ENCODE results near the gene GARIN5A.

The GARIN5A gene

DNA sequence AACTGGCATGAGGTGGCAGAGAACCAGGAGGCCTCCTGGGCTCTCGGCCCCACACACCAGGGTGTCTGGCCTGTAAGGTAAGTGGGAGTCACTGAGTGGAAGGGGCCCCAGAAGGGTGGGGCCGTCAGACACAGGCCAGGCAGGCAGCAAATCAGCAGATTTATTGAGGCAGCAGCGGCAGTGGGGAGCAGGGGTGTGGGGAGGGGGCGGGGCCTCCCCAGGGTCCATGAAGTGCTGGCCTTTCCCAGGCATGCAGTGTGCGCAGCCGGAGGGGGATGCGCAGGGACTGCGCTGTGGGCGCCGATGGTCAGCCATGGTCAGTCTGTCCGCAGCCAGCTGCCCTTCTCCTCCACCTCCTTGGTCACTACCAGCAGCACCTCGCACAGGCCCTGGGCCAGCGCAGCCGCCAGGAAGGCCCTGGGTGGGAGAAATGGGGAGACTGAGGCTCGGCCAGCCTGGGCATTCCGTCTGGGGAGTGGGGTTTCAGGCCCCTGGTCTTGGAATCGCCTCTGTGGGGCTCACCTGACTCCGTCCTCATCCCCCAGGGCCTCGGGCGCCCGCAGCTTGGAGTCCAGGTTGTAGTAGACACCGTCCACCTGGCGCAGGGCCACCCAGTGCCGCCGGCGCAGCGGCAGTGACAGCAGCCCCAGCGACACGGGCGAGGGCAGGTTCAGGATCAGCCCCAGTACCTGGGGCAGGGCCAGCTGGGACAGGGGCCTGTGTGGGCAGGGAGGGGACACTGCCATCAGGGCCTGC, 29.4 kb upstream of the GARIN5A start:
- no peak for FAIRE-seq
- TF ChIP-seq POLR2A (IDR thresholded peaks at IDR 0.05; ENCODE audit: low read depth, low read length) (no peak), TAF1 (IDR thresholded peaks at IDR 0.05; ENCODE audit: borderline replicate concordance, low read depth, low read length) (no peak), POLR2AphosphoS5 (IDR thresholded peaks at IDR 0.05; ENCODE audit: low read depth, low read length) (no peak)
- no peak for DNase-seq (ENCODE audit: insufficient read length)

GRCh38 chr19:50501568-50502475, 25.2 kb upstream of the GARIN5A start:
- no peak for FAIRE-seq
- DNase-seq (ENCODE audit: insufficient read length), result no peak
- TF ChIP-seq POLR2AphosphoS5 (IDR thresholded peaks at IDR 0.05; ENCODE audit: low read depth, low read length) (no peak), POLR2A (IDR thresholded peaks at IDR 0.05; ENCODE audit: low read depth, low read length) (no peak), TAF1 (IDR thresholded peaks at IDR 0.05; ENCODE audit: borderline replicate concordance, low read depth, low read length) (no peak)

DNA sequence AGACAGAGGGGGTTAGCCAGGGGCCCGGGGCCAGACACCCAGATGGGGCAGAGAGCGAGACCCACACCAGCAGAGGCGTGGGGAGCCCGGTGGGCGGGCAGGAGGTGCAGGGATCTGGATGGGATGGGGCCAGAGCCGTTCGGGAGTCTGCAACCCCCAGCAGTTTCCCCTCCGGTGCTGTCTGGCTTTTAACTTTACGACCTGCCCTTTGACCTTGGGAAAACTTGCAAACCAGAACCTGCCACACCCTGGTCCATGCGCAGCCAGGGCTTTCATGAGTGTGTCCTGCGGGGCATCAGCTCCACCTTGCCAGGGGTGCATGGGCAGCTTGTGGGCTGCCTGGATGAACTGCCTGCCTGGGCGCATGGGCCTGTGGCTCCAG, 24.5 kb upstream of the GARIN5A start:
- DNase-seq (ENCODE audit: insufficient read length) (no peak), FAIRE-seq (no peak)
- TF ChIP-seq TAF1 (IDR thresholded peaks at IDR 0.05; ENCODE audit: borderline replicate concordance, low read depth, low read length) (no peak), POLR2AphosphoS5 (IDR thresholded peaks at IDR 0.05; ENCODE audit: low read depth, low read length) (no peak), POLR2A (IDR thresholded peaks at IDR 0.05; ENCODE audit: low read depth, low read length) (no peak)

DNA sequence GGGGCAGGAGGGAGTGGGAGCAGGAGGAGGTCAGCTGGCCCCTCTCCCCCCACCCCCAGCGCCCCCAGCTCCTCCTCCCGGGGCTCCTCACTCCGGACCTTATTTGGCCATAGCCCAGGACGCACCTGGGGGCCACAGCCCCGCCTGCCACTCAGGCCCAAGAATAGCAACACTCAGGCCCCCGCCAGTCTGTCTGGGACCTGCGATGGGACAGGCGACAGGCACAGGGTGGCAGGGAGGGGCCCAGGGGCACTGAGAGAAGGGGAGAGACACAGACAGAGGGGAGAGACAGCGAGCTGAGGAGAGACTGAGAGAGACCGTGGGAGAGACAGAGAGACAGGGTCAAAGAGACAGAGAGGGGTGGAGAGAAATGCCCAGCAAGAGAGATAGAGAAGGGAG, 24.1 kb upstream of the GARIN5A start:
- no peak for FAIRE-seq
- TF ChIP-seq POLR2AphosphoS5 (IDR thresholded peaks at IDR 0.05; ENCODE audit: low read depth, low read length) (no peak), POLR2A (IDR thresholded peaks at IDR 0.05; ENCODE audit: low read depth, low read length) (no peak), TAF1 (IDR thresholded peaks at IDR 0.05; ENCODE audit: borderline replicate concordance, low read depth, low read length) (no peak)
- no peak for DNase-seq (ENCODE audit: insufficient read length)

DNA sequence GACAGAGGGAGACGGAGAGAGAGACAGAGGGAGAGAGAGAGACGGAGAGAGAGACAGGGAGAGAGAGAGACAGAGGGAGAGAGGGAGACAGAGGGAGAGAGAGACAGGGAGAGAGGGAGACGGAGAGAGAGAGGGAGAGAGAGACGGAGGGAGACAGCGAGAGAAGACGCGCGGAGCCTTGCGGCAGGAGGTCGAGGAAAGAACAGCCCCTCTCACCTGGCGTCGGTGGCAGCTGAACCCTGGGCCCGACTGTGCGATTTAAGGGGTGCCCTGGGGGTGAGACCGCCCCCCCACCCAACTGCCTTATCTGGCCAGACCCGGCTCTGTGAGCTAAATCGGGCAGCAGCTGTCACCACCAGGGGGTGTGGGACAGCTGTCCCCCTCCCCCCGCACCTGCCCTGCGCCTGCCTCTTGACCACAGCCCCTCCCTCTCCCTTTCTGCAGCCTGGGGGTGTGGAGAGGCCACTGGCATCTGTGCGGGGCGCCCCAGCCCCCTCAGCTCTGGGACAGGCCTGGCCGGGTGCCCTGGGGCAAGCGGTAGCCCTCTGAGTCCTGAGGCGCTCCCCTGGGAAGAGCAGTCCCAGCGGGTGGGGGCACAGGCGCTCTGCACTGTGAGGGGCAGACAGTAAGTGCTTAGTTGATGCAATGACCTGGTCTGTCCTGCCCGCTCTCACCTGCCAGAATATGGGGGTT, 23.6 kb upstream of the GARIN5A start:
- no peak for DNase-seq (ENCODE audit: insufficient read length)
- no peak for FAIRE-seq
- TF ChIP-seq POLR2A (IDR thresholded peaks at IDR 0.05; ENCODE audit: low read depth, low read length) (no peak), TAF1 (IDR thresholded peaks at IDR 0.05; ENCODE audit: borderline replicate concordance, low read depth, low read length) (no peak), POLR2AphosphoS5 (IDR thresholded peaks at IDR 0.05; ENCODE audit: low read depth, low read length) (no peak)

DNA sequence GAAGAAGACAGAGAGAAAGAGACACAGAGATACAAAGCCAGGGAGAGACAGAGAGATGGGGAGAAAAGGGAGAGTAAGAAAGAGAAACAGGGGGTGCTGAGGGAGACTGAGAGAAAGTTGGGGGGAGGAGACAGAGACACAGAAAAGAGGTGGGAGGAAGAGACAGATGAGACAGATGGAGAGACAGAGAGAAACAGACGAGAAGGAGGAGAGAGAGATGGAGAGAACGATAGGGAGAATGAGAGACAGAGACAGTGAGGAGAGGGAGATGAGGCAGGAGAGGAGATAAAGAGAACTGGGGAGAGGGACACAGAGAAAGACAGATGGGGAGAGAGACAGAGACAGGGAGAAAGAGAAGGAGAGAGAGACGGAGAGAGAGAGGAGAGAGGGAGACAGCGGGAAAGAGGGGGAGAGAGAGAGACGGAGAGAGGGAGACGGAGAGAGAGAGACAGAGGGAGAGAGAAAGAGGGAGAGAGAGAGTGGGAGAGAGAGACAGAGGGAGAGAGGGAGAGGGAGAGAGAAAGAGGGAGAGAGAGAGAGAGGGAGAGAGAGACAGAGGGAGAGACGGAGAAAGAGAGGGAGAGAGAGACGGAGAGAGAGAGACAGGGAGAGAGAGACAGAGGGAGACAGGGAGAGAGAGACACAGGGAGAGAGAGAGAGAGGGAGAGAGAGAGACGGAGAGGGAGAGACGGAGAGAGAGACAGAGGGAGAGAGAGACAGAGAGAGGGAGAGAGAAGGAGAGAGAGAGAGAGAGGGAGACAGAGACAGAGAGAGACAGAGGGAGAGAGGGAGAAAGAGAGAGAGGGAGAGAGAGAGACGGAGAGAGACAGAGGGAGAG, 21.8 kb upstream of the GARIN5A start:
- FAIRE-seq (no peak), DNase-seq (ENCODE audit: insufficient read length) (no peak)
- TF ChIP-seq POLR2AphosphoS5 (IDR thresholded peaks at IDR 0.05; ENCODE audit: low read depth, low read length) (no peak), TAF1 (IDR thresholded peaks at IDR 0.05; ENCODE audit: borderline replicate concordance, low read depth, low read length) (no peak), POLR2A (IDR thresholded peaks at IDR 0.05; ENCODE audit: low read depth, low read length) (no peak)

GRCh38 chr19:50497022-50497405, 20.4 kb upstream of the GARIN5A start:
- no peak for FAIRE-seq
- TF ChIP-seq POLR2AphosphoS5 (IDR thresholded peaks at IDR 0.05; ENCODE audit: low read depth, low read length) (no peak), POLR2A (IDR thresholded peaks at IDR 0.05; ENCODE audit: low read depth, low read length) (no peak), TAF1 (IDR thresholded peaks at IDR 0.05; ENCODE audit: borderline replicate concordance, low read depth, low read length) (no peak)
- DNase-seq (ENCODE audit: insufficient read length), result no peak

DNA sequence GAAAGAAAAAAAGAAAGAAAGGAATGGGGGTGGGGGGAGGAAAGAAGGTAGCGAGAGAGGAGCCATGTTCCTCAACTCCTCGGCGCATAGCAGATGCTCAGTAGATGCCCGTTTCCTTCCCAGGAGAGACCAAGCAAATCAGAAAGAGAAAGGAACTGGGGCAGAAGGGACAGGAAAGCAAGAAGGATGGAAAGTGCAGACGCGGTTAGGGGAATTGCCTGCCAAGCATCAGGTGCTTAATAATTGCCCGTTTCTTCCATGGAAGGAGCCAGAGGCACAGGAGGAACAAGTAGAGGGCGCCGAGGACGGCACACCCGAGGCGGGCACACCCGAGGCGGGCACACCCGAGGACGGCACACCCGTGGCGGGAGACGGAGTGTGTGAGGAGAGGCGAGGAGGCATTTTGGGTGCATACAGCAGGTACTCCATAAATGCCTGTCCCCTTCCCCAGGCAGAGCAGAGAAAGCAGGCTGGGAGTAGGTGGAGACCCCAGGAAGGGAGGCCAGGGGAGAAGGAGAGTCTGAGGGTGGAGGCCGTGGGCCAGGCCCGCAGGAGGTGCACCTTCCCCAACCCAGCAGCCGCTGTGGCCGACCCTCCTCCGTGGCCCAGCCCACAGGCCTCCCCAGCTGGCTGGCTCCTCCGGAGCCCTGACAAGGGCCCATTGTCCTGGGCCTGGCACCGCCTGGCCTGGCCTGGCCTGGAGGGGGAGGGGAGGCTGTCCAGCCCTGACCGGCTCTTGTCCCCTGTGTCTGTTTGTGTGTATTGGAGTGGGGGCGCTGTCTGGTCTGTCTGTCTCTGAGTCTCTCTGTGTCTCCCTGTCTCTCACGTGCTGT, 19.8 kb upstream of the GARIN5A start:
- no peak for DNase-seq (ENCODE audit: insufficient read length)
- no peak for FAIRE-seq
- TF ChIP-seq POLR2A (IDR thresholded peaks at IDR 0.05; ENCODE audit: low read depth, low read length) (no peak), POLR2AphosphoS5 (IDR thresholded peaks at IDR 0.05; ENCODE audit: low read depth, low read length) (no peak)

- DNase-seq (ENCODE audit: insufficient read length), result no peak
Measured at GRCh38 chr19:50495020-50495531, 18.4 kb upstream of the GARIN5A start.

More at GRCh38 chr19:50495020-50495531, 18.4 kb upstream of the GARIN5A start:
- TF ChIP-seq POLR2AphosphoS5 (IDR thresholded peaks at IDR 0.05; ENCODE audit: low read depth, low read length), result no peak
- no peak for TF ChIP-seq POLR2A (IDR thresholded peaks at IDR 0.05; ENCODE audit: low read depth, low read length)
- no peak for TF ChIP-seq TAF1 (IDR thresholded peaks at IDR 0.05; ENCODE audit: borderline replicate concordance, low read depth, low read length)
- FAIRE-seq, result no peak
